MV-4-11 (cell line): ENCODE results near the gene DBR1.

Experiments
- DNase-seq: peaks from one replicate; lab custom pipeline; 2025; lab: John Stamatoyannopoulos, UW

The DBR1 gene

GRCh38 chr3:138124188-138124587, 50.5 kb downstream of the DBR1 start:
- peak; percentile 2 for DNase-seq

- DNase-seq = no peak
Observed at GRCh38 chr3:138119423-138119766, 55.3 kb downstream of the DBR1 start.

DNA sequence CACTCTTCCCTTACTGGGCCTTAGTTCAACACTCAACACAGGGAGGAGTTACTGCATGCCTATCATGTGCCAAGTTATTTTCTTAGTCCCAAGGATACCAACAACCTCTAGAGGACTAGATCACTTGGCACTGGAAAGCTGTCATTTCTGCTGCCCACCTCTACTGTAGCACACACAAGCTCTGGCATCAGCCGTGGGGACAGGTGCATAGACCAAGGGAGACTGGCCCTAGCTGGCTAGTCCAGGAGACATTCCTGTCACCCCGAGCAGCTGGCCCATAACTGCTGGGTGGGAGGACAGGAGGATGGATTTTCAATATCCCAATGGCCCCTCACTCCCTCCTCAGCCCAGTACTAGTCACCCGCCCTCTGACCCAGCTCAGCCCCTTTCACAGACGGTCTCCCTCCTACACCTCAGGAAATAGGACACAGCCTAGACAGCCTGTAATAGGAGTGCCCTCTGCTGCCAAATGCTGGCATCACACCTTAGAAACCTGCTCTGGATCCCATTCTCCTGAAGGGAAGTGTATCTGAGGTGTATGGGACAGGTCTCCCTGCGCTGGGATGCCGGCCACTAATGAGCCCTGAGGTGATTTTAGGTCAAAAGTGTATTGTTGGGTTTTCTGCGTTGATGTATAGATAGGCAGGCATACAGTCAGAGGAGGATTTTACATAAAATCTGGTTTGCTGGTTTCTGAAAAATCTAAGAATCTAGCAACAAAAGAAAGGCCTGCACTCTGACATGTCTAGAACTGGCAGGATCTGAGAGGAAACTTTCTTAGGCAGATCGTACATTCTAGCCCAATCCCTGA, 55.9 kb downstream of the DBR1 start:
- peak; percentile 44 for DNase-seq

DNA sequence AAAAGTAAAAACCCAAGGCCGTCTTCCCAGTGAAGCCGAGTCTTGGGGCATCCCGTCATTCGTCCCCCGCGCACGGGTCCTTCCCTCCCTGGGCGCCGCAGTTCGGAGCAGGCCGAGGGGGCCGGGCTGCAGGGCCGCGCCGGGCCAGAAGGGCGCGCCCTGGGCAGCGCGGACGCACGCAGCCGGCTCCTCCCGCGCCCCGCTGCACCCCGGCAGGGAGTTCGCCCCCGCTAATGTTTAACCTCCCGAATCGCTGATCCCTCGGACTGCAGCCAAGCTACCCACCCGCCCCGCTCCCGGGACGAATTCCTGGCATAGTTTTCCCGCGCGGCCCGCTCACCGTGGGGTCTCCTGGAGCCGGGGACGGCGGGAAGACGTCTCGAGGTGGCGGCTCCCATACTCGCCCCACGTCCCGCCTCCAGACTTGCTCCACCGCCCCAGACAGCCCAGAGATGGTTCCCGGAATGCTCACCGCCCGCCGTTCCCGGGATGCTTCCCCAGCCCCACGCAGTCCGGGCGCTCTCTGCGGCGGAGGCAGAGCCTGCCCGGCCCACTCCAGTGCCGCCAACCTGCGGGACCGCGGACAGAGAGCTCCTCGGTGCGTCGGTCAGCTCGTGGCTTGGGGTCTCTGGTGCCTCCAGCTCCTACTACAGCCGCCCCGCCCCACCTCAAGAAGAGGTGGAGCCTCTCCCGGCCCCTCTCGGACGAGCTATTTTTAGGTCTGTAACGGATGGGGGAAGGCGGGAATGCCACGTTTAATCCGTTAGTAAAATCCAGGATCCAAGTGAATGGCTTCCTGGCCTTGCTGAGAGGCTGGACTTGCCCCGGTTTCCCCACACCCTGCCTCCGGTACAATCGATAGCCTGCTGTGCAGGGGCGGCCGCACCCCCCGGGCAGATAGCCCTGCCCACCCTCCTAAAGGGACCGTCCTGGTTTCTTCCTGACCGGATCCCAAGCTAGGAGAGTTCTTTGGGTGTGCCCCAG, 59.4 kb downstream of the DBR1 start, which contains the start of gene DZIP1L:
TSS of gene DZIP1L (minus strand) at position 621 of the 984 bp plus-strand sequence. CDS start 11,637 bp downstream, outside the sequence.
- peak; percentile 14 for DNase-seq

GRCh38 chr3:138114431-138114918, 60.2 kb downstream of the DBR1 start:
- DNase-seq = no peak

DNA sequence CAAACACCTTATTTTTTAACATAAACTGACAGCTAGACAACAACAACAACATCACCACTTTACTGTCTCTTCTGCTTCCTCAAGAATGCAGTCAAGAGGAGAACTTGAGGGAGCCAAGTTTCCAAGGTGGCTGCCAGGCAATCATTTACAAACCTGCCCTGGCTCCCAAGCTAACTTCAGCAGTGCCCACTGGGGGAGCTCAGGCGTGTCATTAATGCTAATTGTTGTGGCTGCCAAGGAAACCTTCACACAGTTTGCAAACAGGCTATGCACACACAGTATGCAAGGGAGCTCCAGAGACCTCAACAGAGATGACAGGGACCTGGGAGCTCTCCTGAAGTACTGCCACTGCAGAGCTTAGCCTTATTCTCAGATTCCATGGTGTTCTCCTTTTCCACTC, 61.4 kb downstream of the DBR1 start:
- DNase-seq = no peak

- DNase-seq = no peak
Observed at GRCh38 chr3:138112362-138112761, 62.4 kb downstream of the DBR1 start.
